Right lobe of liver (tissue), 6 donors: ENCODE measurements around the gene MLX. TPM values are rescaled to one million over a fixed set of nuclear protein-coding genes. Genes with fewer than 3 reads are reported as not detected.
"Not testable (repeated sequence)": the region's sequence is repeated elsewhere in the genome, so short reads cannot be mapped to it uniquely, and the experiment has no call there.

Source experiments
- ATAC-seq, 4 donors: fragments of 200-7000 bp; cut with Tn5 transposase; one replicate each; pipeline ENCODE4 v1.9.1; 2020; ENCODE audit warnings: mild to moderate bottlenecking in 4 of 4, moderate library complexity in 4 of 4
- DNase-seq, 3 donors: peaks; one replicate each; pipeline ENCODE4 v3.0.0-alpha.2; 2020
- H3K27ac ChIP-seq, 3 donors: fragments of 200-600 bp; one replicate each; pipeline ENCODE4 v1.8.0; 2022
- H3K27me3 ChIP-seq, 2 donors: fragments of 200-600 bp; one replicate each; pipeline ENCODE4 v1.8.0; 2022
- H3K36me3 ChIP-seq, 4 donors: fragments of 200-600 bp; sonication (generic) in 1 of 4; one replicate each; pipeline versions ENCODE4 v1.5.1 to v1.8.0; 2017 to 2022; ENCODE audit warnings: control low read depth in 1 of 4
- H3K4me1 ChIP-seq, 4 donors: fragments of 200-600 bp; sonication (generic) in 1 of 4; one replicate each; pipeline versions ENCODE4 v1.5.1 to v1.8.0; 2017 to 2022; ENCODE audit warnings: control low read depth in 1 of 4
- H3K4me3 ChIP-seq, 3 donors: fragments of 200-600 bp; one replicate each; pipeline ENCODE4 v1.8.0; 2022
- H3K9me3 ChIP-seq, 4 donors: fragments of 200-600 bp; sonication (generic) in 1 of 4; one replicate each; pipeline versions ENCODE4 v1.5.1 to v1.8.0; 2017 to 2022; ENCODE audit warnings: control low read depth in 1 of 4
- POLR2A ChIP-seq: fragments of 450-650 bp; IDR thresholded peaks from one replicate; pipeline ENCODE4 v1.6.1; 2017; ENCODE audit warnings: antibody characterized with exemption, mild to moderate bottlenecking
- WGBS: methylation state at CpG from one replicate; pipeline ENCODE4 v1.1.6; 2018; ENCODE audit warnings: low coverage, low lambda C conversion rate; ENCODE audit not compliant: insufficient coverage; ENCODE audit errors: missing lambda C conversion rate; 5-methylcytosine and 5-hydroxymethylcytosine counted together
- intact Hi-C, 2 donors: fragments of 100-400 bp; cut with DNase I; formaldehyde crosslinking; loops; one replicate each; pipeline versions ENCODE4 v1.11.2 to v1.14.1; 2022
- total RNA-seq, 6 experiments: library from RNA; depleted of rRNA in 2 of 6; stranded (reverse); fragments of >200 nt in 2 of 6; fragmentation: NEBNext Ultra II Directional in 3 of 6; extraction: Animal tissue kit (Norgen Biotek cat#: 25700) in 3 of 6; gene quantifications; one replicate each; pipeline versions ENCODE4 v1.1.0 to v1.2.4, GENCODE V29; 2016 to 2023
- TF ChIP-seq, protein P1 (sequence below), 4 donors: fragments of 200-600 bp in 3 of 4; fragments of 450-650 bp in 1 of 4; IDR thresholded peaks; one replicate each; pipeline versions ENCODE4 v1.5.1 to v1.8.0; 2016 to 2022; ENCODE audit warnings: antibody characterized with exemption in 4 of 4, mild to moderate bottlenecking in 2 of 4
- donor health status: DM: no; HTN: yes; CAD: no.
- donor health status: DM: no; HTN: no; CAD: no.
- donor health status: DM: no; HTN: no; CAD: no.
- donor health status: DM: no; HTN: yes; CAD: no.
- donor health status: DM: no; HTN: yes; CAD: no.

Gene MLX
- total RNA-seq, 6 experiments from 2014 or later = 34.5 to 46.2 (median 35.2) TPM

DNA sequence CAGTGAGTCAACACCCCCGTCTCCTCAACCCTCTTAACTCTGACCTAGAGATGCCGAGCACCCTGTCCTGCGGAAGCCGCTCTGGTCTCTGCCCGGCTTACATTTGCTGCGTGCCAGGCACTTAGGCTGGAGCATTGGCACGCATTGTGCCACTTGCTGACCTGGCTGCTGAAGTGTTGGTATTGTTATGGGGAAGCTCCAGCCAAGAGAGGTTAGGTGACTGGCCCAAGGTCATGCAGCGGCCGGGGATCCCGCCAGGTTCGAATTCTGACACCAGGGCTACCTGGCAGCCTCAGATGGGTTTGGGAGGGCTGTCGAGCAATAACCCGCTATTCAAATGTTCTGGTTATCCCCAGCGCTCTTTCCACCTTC is 19.2 kb upstream of the MLX start:
- H3K4me3 ChIP-seq = peak overlapping the region; percentile 36 to 48 (median 44)
- intact Hi-C loops = no loop called here
- peaks cover 0 to 26% (median 12%) of the 10 kb centered on the region in 4 donors for H3K4me1 ChIP-seq
- H3K36me3 ChIP-seq = peaks cover 0 to 10% (median 2%) of the 10 kb centered on the region in 4 donors
- DNase-seq = peak; percentile 62 to 86 (median 72)
- TF ChIP-seq POLR2A = no peak
- TF ChIP-seq, protein P1, sequence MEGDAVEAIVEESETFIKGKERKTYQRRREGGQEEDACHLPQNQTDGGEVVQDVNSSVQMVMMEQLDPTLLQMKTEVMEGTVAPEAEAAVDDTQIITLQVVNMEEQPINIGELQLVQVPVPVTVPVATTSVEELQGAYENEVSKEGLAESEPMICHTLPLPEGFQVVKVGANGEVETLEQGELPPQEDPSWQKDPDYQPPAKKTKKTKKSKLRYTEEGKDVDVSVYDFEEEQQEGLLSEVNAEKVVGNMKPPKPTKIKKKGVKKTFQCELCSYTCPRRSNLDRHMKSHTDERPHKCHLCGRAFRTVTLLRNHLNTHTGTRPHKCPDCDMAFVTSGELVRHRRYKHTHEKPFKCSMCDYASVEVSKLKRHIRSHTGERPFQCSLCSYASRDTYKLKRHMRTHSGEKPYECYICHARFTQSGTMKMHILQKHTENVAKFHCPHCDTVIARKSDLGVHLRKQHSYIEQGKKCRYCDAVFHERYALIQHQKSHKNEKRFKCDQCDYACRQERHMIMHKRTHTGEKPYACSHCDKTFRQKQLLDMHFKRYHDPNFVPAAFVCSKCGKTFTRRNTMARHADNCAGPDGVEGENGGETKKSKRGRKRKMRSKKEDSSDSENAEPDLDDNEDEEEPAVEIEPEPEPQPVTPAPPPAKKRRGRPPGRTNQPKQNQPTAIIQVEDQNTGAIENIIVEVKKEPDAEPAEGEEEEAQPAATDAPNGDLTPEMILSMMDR (IDR thresholded peaks at IDR 0.05) = no peak
- H3K27ac ChIP-seq = no peak overlapping the region
- WGBS = 0% methylated on average over 6 of the region's 14 CpGs
- H3K9me3 ChIP-seq = no peaks in the 10 kb centered on the region
- no peaks in the 10 kb centered on the region for H3K27me3 ChIP-seq
- ATAC-seq = peak; percentile 47 to 63 (median 54)

DNA sequence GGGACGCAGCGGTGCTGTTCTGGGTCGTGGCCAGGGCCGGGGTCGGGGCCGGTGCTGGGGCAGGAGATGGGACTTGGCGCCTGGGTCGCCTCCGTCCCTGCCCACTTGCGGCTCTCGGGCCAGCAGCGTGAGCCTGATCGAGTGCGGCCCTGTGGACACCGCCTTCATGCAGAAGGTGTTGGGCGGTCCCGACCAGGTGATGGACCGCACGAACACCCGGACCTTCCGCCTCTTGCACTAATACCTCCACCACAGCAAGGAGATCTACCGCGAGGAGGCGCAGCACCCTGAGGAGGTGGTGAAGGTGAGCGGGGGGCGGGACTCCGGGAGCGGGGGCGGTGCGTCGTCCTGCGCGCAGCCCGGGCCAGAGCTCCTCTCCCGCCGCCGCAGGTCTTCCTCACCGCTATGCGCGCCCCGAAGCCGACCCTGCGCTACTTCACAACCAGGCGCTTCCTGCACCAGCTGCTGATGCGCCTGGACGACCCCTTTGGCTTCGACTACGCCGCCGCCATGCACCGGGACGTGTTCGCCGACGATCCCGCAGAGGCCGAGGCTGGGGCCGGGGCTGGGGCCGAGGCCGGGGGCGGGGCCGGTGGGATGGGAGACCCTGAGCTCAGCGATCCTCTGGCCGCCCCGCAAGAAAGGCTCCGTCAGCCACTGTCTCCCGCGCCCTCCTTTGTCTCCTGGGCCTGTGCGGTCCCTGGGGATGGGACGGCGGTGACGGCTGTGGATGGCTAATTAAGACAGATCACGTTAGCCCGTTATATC is 18.6 kb upstream of the MLX start:
- intact Hi-C loops = no loop called here
- no peaks in the 10 kb centered on the region for H3K9me3 ChIP-seq
- no peak overlapping the region for H3K27ac ChIP-seq
- ATAC-seq (peak; percentile 75 to 85 (median 79)), DNase-seq (peak; percentile 80 to 87 (median 85))
- H3K27me3 ChIP-seq = no peaks in the 10 kb centered on the region
- TF ChIP-seq, protein P1 (IDR thresholded peaks at IDR 0.05) = peak; percentile 36 to 53 (median 50)
- no peak for TF ChIP-seq POLR2A
- H3K4me1 ChIP-seq = peaks cover 0 to 26% (median 12%) of the 10 kb centered on the region in 4 donors
- WGBS = no CpG with 5 or more reads among the region's 74 CpGs
- H3K4me3 ChIP-seq = peak overlapping the region; percentile 36 to 48 (median 44)
- H3K36me3 ChIP-seq = peaks cover 0 to 4% (median under 1%) of the 10 kb centered on the region in 4 donors

DNA sequence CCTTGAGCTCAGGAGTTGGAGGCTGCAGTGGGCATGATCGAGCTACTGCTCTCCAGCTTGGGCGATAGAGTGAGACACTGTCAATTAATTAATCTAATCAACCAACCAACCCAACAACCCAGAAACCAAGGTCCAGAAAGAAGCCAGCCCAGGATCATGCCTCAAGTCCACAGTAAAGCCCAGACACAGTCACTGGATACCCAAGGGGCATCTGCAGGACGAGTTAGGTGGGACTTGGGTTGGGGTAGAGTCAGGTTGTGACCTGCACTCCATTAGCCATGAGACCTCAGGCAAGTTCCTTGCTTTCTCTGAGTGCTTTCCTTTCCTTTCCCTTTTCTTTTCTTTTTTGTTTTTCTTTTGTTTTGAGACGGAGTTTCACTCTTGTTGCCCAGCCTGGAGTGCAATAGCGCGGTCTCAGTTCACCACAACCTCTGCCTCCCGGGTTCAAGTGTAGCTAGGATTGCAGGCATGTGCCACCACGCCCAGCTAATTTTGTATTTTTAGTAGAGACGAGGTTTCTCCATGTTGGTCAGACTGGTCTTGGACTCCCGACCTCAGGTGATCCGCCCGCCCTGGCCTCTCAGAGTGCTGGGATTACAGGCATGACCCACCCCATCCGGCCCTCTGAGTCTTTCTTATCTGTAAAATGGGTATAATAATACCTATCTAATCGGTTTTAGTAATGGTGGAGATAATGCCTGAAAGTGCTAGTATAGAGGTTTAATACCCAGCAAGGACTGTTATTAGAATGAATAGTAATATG is 17.7 kb upstream of the MLX start:
- TF ChIP-seq POLR2A = no peak
- TF ChIP-seq, protein P1 (IDR thresholded peaks at IDR 0.05) = no peak
- no peak for DNase-seq
- Histone ChIP-seq H3K27me3 (no peaks in the 10 kb centered on the region), H3K9me3 (no peaks in the 10 kb centered on the region), H3K36me3 (no peaks in the 10 kb centered on the region), H3K4me1 (peaks cover 0 to 29% (median 13%) of the 10 kb centered on the region in 4 donors), H3K4me3 (no peak overlapping the region), H3K27ac (no peak overlapping the region)
- intact Hi-C loops = no loop called here
- no peak for ATAC-seq
- WGBS = 72% methylated on average over 12 of the region's 14 CpGs

DNA sequence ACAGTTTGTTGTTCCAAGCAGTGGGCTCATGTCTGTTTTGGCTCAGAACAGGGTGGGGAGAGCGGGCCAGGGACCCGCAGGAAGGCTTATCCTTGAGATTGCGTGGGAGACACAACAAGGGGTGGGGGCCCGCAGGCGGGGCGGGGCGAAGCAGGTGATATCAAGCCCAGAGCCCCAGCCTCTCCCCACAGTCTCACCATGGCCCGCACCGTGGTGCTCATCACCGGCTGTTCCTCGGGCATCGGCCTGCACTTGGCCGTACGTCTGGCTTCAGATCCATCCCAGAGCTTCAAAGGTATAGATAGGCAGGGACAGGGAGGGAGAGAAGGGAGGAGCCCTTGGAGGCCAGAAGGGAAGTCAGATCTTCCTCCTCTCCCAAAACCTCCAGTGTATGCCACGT is 14.2 kb upstream of the MLX start, which contains the start of gene HSD17B1:
HSD17B1 (plus strand) TSS at position 188 of the 400 bp plus-strand sequence; CDS start at position 199, 11 bp downstream.
- H3K9me3 ChIP-seq, ATAC-seq, H3K36me3 ChIP-seq, DNase-seq, H3K27me3 ChIP-seq, intact Hi-C loops, H3K27ac ChIP-seq: not testable (repeated sequence)
- Histone ChIP-seq H3K4me3 (peak within 1 kb of the TSS; percentile 89 to 92 (median 89)), H3K4me1 (peaks cover 0 to 22% (median 8%) of the 10 kb centered on the region in 4 donors)
- no CpG with 5 or more reads among the region's 15 CpGs for WGBS
